Left ventricle myocardium inferior (tissue), 1 donor: ENCODE measurements around the gene TANGO2. TPM values are rescaled to one million over a fixed set of nuclear protein-coding genes. Genes with fewer than 3 reads are reported as not detected.

Source experiments
- DNase-seq: peaks from one replicate; pipeline ENCODE4 v3.0.0-alpha.2; 2020
- H3K27ac ChIP-seq: fragments of 200-600 bp; replicated peaks from 2 replicates; pipeline ENCODE4 v1.8.0; 2021
- H3K27me3 ChIP-seq: fragments of 200-600 bp; 2 replicates; pipeline ENCODE4 v1.8.0; 2021; ENCODE audit warnings: low read depth
- H3K36me3 ChIP-seq: fragments of 200-600 bp; 2 replicates; pipeline ENCODE4 v1.8.0; 2021
- H3K4me1 ChIP-seq: fragments of 200-600 bp; 2 replicates; pipeline ENCODE4 v1.8.0; 2021
- H3K4me3 ChIP-seq: fragments of 200-600 bp; 2 replicates; pipeline ENCODE4 v1.8.0; 2021; ENCODE audit warnings: mild to moderate bottlenecking, moderate library complexity
- H3K9me3 ChIP-seq: fragments of 200-600 bp; replicated peaks from 2 replicates; pipeline ENCODE4 v1.8.0; 2021
- CTCF ChIP-seq: fragments of 200-600 bp; IDR thresholded peaks from 2 replicates; pipeline ENCODE4 v1.8.0; 2021; ENCODE audit warnings: antibody characterized with exemption, mild to moderate bottlenecking, borderline replicate concordance
- intact Hi-C: fragments of 100-400 bp; cut with micrococcal nuclease; formaldehyde crosslinking; loops from one replicate; pipeline ENCODE4 v1.11.0; 2022
- total RNA-seq: library from RNA; stranded (reverse); fragmentation: NEBNext Ultra II Directional; extraction: Animal tissue kit (Norgen Biotek cat#: 25700); gene quantifications from one replicate; pipeline ENCODE4 v1.2.1, GENCODE V29; 2021
- donor health status: DM: no; HTN: yes; CAD: no; lungs with severe emphysema.

TANGO2 gene
- total RNA-seq, 1 donor from 2014 or later, result 71.7 TPM

DNA sequence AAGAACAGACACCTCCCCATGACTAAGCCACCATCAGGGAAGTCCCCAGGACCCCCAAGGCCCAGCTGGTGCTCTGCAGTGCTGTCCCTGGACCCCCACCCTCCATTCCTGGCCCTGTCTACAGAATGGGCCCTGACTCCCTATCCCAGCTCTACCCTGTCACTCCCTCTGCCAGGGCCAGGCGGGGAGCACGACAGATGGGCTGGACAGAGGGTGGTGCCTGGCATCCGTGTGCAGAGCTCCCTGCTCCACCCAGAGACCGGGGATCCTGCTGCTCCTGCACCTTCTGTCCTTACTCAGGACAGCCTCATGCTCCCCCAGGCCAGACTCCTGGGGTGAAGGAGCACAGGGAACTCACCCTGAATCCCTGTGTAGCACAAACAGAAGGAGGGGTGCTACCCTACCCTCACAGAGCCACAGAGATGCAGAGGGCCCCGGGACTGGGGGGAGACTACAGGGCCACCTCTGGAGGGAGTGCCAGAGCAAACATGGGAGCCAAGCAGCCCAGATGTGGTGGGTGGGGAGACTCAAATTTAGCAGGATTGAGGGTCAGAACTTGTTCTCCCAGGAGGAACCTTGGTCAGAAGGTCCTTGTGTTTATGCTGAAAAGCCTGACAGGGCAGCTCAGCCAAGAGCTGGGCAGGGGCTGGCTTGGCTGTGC lies 6.3 kb upstream of the TANGO2 start:
- H3K36me3 ChIP-seq, result no peaks in the 10 kb centered on the region
- no peaks in the 10 kb centered on the region for H3K9me3 ChIP-seq
- no peak overlapping the region for H3K4me3 ChIP-seq
- peaks cover 56% of the 10 kb centered on the region for H3K4me1 ChIP-seq
- intact Hi-C loops, result loop anchor here (5.0 kb wide), 1 partner anchor 42 kb away; no protein-coding TSS in a partner anchor
- peak overlapping the region; percentile 19 for H3K27ac ChIP-seq
- H3K27me3 ChIP-seq, result no peaks in the 10 kb centered on the region
- no peak for DNase-seq
- no peak for TF ChIP-seq CTCF

- Histone ChIP-seq H3K27me3 (no peaks in the 10 kb centered on the region), H3K27ac (peak overlapping the region; percentile 65), H3K9me3 (no peaks in the 10 kb centered on the region), H3K36me3 (no peaks in the 10 kb centered on the region), H3K4me3 (no peak overlapping the region), H3K4me1 (peaks cover 53% of the 10 kb centered on the region)
- no peak for TF ChIP-seq CTCF
- DNase-seq, result no peak
- intact Hi-C loops, result no loop called here
Measured at GRCh38 chr22:20015187-20015625, 5.7 kb upstream of the TANGO2 start.

DNA sequence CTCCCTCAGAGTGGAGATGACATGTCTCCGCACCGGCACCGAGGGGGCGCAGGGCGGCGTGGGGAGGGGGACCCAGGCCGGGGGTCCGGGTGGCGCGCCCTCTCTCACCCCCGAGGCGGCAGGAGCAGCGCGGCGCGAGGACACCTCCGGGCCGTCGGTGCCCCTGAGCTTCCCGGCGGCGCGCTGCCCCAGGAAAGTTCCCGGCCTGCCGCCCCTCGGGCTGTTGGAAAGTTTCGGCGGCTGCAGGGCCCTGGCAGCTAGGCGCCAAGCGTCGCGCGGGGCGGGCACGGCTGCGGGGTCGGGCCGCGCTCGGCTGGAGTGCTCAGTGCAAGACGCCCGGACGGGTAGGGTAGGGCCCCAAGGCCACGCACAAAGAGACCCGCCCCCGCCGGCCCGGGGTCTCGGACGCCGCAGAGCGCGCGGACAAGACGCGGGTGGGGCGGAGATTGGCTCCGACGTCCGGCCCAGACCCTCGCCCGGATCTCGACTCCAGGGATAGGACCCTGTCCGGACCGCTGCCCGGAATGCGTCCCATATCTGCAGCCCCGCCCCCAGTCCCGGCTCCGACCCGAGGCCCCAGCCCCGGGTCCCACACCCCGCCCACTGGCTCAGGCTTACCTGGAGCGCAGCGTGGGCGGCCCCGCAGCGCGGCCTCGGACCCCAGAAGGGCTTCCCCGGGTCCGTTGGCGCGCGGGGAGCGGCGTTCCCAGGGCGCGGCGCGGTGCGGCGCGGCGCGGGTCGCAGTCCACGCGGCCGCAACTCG lies 4.8 kb upstream of the TANGO2 start:
- Histone ChIP-seq H3K4me1 (peaks cover 51% of the 10 kb centered on the region), H3K27me3 (no peaks in the 10 kb centered on the region), H3K9me3 (no peaks in the 10 kb centered on the region), H3K36me3 (no peaks in the 10 kb centered on the region), H3K4me3 (peak overlapping the region; percentile 92), H3K27ac (peak overlapping the region; percentile 65)
- intact Hi-C loops, result no loop called here
- no peak for DNase-seq
- no peak for TF ChIP-seq CTCF

DNA sequence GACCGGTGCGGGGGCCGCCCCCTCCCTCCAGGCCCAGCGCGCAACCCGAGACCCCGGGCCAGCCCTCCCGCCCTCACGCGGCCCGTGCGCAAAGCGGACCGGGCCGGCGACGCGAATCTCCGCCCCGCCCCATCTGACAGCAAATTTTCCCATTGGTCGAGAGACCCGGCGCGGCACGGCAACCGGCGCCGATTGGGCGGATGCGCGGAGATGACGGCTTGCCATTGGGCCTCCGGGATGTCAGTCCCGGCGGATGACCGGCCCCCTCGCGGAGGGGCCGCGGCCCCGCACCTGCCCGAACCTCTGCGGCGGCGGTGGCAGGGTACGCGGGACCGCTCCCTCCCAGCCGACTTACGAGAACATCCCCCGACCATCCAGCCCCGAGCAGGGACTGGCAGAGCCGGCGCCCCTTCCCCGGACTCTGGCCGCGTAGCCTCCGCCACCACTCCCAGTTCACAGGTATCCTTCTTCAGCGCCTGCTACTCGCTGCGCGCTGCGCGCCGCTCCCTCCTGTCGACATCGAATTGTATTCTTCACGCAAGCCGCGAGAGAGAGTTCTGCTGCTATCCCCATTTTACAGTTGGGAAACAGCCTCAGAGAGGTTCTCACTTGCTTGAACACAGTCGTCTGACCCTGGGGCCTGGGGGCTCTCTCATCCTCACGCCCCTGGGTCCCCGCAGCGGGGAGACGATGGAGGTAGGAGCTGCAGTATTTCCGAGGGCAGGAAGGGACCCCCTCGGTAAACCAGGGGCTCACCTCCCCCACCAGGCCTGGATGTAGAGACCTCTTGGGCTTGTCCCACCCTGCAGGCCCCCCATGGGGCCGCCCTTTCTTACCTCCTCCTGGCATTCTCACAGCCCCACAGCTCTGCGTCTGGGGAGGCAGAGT lies 3.9 kb upstream of the TANGO2 start, which contains the start of gene ARVCF:
Gene ARVCF, minus strand, starts transcription at position 90 of the 888 bp plus-strand sequence. CDS start 26,029 bp downstream, outside the sequence.
- Histone ChIP-seq H3K4me3 (peak within 1 kb of the TSS; percentile 92), H3K9me3 (no peaks in the 10 kb centered on the region), H3K27ac (peak within 1 kb of the TSS; percentile 65), H3K36me3 (no peaks in the 10 kb centered on the region), H3K4me1 (peaks cover 58% of the 10 kb centered on the region), H3K27me3 (no peaks in the 10 kb centered on the region)
- TF ChIP-seq CTCF, result peak; percentile 53
- intact Hi-C loops, result no loop called here
- DNase-seq, result peak; percentile 95

GRCh38 chr22:20017622-20017958 lies 3.3 kb upstream of the TANGO2 start:
- H3K36me3 ChIP-seq, result no peaks in the 10 kb centered on the region
- no peak for TF ChIP-seq CTCF
- no peak for DNase-seq
- H3K27me3 ChIP-seq, result no peaks in the 10 kb centered on the region
- no peak overlapping the region for H3K27ac ChIP-seq
- H3K4me3 ChIP-seq, result peak overlapping the region; percentile 92
- no peaks in the 10 kb centered on the region for H3K9me3 ChIP-seq
- intact Hi-C loops, result no loop called here
- H3K4me1 ChIP-seq, result peaks cover 64% of the 10 kb centered on the region
